NT2/D1 (cell line): ENCODE data around the gene SKIC2.
"Not testable (repeated sequence)": the region's sequence is repeated elsewhere in the genome, so short reads cannot be mapped to it uniquely, and the experiment has no call there.

ENCODE experiments used
- DNase-seq: peaks from one replicate; pipeline ENCODE4 v3.0.0-alpha.2; 2011; ENCODE audit warnings: low read depth, low spot score
- H3K27me3 ChIP-seq: 2 replicates; pipeline ENCODE4 v1.6.0; 2011; ENCODE audit warnings: mild to moderate bottlenecking; ENCODE audit not compliant: insufficient read length, insufficient read depth
- H3K36me3 ChIP-seq: 2 replicates; pipeline ENCODE4 v1.6.1; 2011; ENCODE audit warnings: mild to moderate bottlenecking, low read length, mixed read lengths; ENCODE audit not compliant: insufficient read depth, insufficient read length
- H3K4me1 ChIP-seq: 2 replicates; pipeline ENCODE4 v1.5.1; 2011; ENCODE audit not compliant: insufficient read depth, insufficient read length
- H3K4me3 ChIP-seq: 2 replicates; pipeline ENCODE4 v1.5.1; 2011; ENCODE audit warnings: low read depth; ENCODE audit not compliant: insufficient read length
- H3K9ac ChIP-seq: 2 replicates; pipeline ENCODE4 v1.6.0; 2011; ENCODE audit warnings: low read depth; ENCODE audit not compliant: insufficient read length
- H3K9me3 ChIP-seq: 2 replicates; pipeline ENCODE4 v1.5.1; 2011; ENCODE audit warnings: mild to moderate bottlenecking, low read length; ENCODE audit not compliant: insufficient read depth
- SUZ12 ChIP-seq: IDR thresholded peaks from 2 replicates; pipeline ENCODE4 v1.6.1; 2011; ENCODE audit not compliant: insufficient read length, insufficient read depth; ENCODE audit errors: extremely low read depth
- YY1 ChIP-seq: IDR thresholded peaks from 2 replicates; pipeline ENCODE4 v1.6.1; 2011; ENCODE audit not compliant: insufficient read length, insufficient read depth
- ZNF274 ChIP-seq: IDR thresholded peaks from 2 replicates; pipeline ENCODE4 v1.6.1; 2011; ENCODE audit warnings: mild to moderate bottlenecking, low read depth, low read length

Gene SKIC2

DNA sequence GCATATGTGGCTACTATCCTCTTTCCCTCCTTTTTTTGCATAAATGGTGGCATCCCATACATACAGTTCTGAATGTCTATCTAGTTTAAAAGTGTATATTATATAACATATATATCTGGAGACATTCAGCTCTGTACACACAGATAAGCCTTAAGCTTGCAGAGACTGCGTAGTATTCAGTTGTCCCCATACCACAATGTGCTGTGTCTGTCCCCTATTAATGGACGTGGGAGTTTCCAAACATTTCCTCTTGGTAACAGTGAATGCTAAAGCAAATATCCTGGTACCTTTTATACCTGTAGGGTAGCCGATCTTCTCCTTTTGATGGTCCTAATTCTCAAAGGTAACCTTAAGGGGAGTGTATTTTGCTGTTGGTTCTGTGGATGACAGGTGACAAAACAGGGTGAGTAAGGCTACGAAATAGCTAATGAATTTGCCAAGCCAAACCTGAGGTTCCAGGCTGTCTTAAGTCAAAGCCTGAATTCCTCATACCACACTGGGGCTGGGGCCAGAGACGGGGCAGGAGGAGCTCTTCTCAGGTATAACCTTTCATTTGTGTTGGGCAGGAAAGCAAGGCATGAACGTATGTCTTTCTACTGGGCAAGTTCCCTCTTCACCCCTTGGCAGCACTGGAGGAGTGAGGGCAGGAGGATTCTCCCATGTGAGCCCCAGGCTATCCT lies 39.2 kb upstream of the SKIC2 start:
- no peak overlapping the region for H3K4me3 ChIP-seq
- H3K9me3 ChIP-seq, result no peaks in the 10 kb centered on the region
- no peaks in the 10 kb centered on the region for H3K4me1 ChIP-seq
- no peak for DNase-seq
- H3K27me3 ChIP-seq, result no peaks in the 10 kb centered on the region
- H3K36me3 ChIP-seq, result no peaks in the 10 kb centered on the region
- no peak overlapping the region for H3K9ac ChIP-seq
- TF ChIP-seq YY1, result no peak
- no peak for TF ChIP-seq SUZ12
- TF ChIP-seq ZNF274, result no peak

DNA sequence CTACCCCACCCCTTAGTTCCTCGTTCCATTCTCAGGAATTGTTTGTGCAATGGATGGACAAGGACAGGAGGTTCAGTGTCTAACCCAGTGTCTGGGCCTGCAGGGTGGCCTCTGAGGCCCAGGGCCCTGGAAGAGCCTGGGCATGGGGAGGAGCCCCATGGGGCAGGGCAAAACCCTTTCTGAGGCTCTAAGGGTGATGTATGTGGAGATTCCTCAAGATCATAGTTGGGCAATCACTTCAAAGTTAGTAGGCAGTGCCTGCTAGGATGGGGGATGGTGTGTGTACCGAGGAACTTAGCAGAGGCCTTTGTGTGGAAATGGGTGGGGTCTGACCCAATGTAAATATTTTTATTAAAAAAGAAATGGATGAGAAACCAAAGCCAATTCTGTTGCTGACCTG lies 38.2 kb upstream of the SKIC2 start:
- Histone ChIP-seq H3K9me3 (peaks cover 3% of the 10 kb centered on the region; the same call in 1 of the 2 replicates), H3K4me3 (no peak overlapping the region), H3K4me1 (no peaks in the 10 kb centered on the region), H3K9ac (no peak overlapping the region), H3K36me3 (no peaks in the 10 kb centered on the region), H3K27me3 (no peaks in the 10 kb centered on the region)
- TF ChIP-seq YY1, result no peak
- TF ChIP-seq SUZ12, result no peak
- no peak for TF ChIP-seq ZNF274
- no peak for DNase-seq

DNA sequence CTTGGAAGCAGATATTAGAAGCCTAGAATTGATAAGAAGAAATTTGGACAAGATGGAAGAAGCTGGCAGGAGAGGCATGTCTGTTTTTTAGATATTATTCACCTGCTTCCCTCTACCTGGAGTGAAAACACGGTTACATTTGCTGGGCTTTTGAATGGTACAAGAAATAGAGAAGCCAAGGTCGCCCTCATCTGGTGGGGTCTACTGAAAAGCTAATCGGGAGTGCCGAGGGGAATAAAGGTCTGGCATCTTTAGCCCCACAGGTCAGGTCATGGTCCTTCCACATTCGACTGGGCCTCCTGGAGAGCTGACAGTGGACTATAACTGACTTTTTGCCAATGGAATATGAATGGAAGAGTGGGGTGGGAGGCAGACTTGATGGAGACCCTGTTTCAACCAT lies 36.0 kb upstream of the SKIC2 start:
- H3K27me3 ChIP-seq, result no peaks in the 10 kb centered on the region
- DNase-seq, result no peak
- H3K4me3 ChIP-seq, result no peak overlapping the region
- H3K9me3 ChIP-seq, result peaks cover 6% of the 10 kb centered on the region; the same call in 1 of the 2 replicates
- no peaks in the 10 kb centered on the region for H3K4me1 ChIP-seq
- no peak for TF ChIP-seq ZNF274
- no peak for TF ChIP-seq SUZ12
- no peak for TF ChIP-seq YY1
- no peak overlapping the region for H3K9ac ChIP-seq
- no peaks in the 10 kb centered on the region for H3K36me3 ChIP-seq

DNA sequence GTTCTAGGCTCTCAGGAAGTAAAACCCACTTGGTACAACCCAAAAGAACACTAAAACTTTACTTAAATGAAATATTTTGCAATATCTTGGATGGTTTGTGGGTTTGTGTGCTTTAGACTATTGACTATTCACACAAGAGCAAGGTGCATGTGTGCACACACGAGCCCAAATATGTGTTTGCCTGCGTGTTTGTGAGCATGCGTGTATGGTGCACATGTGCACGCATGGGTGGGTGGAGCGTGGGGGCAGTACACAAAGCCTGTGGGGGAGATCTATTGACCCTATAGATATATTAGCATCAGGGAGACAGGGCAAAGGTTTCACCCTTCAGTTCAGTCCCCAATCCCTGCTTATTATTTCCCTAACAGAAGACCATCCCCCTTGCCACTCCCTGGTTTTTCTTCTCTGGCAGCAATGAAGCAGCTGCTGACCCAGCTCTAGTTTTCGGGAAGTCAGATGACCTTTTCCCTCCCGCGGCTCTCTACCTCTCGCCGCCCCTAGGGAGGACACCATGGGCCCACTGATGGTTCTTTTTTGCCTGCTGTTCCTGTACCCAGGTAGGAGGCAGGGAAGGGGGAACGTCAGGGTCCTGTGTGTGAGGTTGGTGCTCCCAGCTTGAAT lies 31.6 kb upstream of the SKIC2 start, which contains the start of gene C2:
C2 (plus strand) TSS at position 476 of the 621 bp plus-strand sequence; CDS start at position 512, 36 bp downstream.
- no peak for TF ChIP-seq YY1
- TF ChIP-seq SUZ12, result no peak
- TF ChIP-seq ZNF274, result no peak
- Histone ChIP-seq H3K9me3 (peaks cover 6% of the 10 kb centered on the region; the same call in 1 of the 2 replicates), H3K27me3 (no peaks in the 10 kb centered on the region), H3K4me1 (no peaks in the 10 kb centered on the region), H3K4me3 (no peak within 1 kb of the TSS), H3K36me3 (no peaks in the 10 kb centered on the region), H3K9ac (no peak within 1 kb of the TSS)
- no peak for DNase-seq

DNA sequence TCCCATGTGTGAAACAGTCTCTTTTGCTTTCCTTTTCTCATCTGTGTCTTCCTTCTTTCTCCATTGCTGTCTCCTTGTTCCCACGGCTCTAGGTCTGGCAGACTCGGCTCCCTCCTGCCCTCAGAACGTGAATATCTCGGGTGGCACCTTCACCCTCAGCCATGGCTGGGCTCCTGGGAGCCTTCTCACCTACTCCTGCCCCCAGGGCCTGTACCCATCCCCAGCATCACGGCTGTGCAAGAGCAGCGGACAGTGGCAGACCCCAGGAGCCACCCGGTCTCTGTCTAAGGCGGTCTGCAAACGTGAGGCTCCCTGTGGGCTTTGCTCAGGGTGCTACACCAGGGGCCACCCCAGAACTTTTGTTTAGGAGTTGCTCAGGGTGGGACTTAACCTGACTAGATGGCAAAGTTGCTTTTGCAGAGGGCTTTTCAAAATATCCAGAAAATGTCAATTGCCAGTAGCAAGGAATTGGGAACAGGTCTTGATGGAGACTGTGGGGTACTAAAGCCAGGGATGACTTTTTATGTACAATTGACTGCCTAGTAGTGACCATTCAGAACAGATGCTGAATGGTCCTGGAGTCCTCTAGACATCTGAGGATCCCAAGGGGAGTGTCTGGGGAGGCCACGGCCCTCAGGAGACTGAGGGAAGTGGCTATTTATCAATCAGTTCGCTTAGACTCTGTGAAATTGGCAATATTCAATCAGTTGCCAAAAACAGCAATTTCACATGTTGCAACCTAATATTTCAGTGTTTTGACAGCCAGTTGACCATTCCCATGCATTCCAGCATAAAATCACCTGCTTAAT lies 30.9 kb upstream of the SKIC2 start:
- Histone ChIP-seq H3K4me3 (no peak overlapping the region), H3K9ac (no peak overlapping the region), H3K36me3 (no peaks in the 10 kb centered on the region), H3K4me1 (no peaks in the 10 kb centered on the region), H3K27me3 (no peaks in the 10 kb centered on the region), H3K9me3 (peaks cover 8% of the 10 kb centered on the region; the same call in 1 of the 2 replicates)
- no peak for DNase-seq
- TF ChIP-seq YY1 (no peak), SUZ12 (no peak), ZNF274 (no peak)

DNA sequence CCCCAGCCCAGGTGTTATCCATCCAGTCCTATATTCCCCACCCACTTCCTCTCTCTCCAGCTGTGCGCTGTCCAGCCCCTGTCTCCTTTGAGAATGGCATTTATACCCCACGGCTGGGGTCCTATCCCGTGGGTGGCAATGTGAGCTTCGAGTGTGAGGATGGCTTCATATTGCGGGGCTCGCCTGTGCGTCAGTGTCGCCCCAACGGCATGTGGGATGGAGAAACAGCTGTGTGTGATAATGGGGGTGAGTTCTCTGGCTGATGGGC lies 30.4 kb upstream of the SKIC2 start:
- TF ChIP-seq ZNF274 (no peak), YY1 (no peak), SUZ12 (no peak)
- no peak for DNase-seq
- Histone ChIP-seq H3K9me3 (peaks cover 11% of the 10 kb centered on the region; the same call in 1 of the 2 replicates), H3K9ac (no peak overlapping the region), H3K36me3 (no peaks in the 10 kb centered on the region), H3K4me1 (no peaks in the 10 kb centered on the region), H3K27me3 (no peaks in the 10 kb centered on the region), H3K4me3 (no peak overlapping the region)

DNA sequence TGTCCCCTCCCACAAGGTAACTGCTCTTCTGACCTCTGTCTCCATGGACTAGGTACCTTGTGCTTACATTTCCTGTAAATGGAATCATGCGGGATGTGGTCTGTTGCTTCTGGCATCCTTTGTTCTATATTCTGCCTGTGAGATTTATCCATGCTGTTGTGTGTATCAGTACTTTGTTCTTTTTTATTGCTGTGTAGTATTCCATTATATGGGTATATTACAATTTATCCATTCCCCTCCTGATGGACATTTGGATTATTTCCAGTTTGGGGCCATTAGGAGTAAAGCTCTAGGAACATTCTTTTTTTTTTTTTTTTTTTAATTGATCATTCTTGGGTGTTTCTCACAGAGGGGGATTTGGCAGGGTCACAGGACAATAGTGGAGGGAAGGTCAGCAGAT lies 28.0 kb upstream of the SKIC2 start:
- no peak for TF ChIP-seq YY1
- TF ChIP-seq SUZ12, result no peak
- no peak for TF ChIP-seq ZNF274
- no peak overlapping the region for H3K4me3 ChIP-seq
- no peaks in the 10 kb centered on the region for H3K4me1 ChIP-seq
- H3K27me3 ChIP-seq, result no peaks in the 10 kb centered on the region
- no peak overlapping the region for H3K9ac ChIP-seq
- no peak for DNase-seq
- H3K36me3 ChIP-seq, result no peaks in the 10 kb centered on the region
- peaks cover 7% of the 10 kb centered on the region; the same call in 1 of the 2 replicates for H3K9me3 ChIP-seq

DNA sequence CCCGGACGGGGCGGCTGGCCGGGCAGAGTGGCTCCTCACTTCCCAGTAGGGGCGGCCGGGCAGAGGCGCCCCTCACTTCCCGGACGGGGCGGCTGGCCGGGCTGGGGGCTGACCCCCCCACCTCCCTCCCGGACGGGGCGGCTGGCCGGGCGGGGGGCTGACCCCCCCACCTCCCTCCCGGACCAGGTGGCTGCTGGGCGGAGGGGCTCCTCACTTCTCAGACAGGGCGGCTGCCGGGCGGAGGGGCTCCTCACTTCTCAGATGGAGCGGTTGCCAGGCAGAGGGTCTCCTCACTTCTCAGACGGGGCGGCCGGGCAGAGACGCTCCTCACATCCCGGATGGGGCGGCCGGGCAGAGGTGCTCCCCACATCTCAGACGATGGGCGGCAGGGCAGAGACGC lies 26.8 kb upstream of the SKIC2 start:
- not testable (repeated sequence) for H3K9me3 ChIP-seq, DNase-seq, H3K36me3 ChIP-seq, H3K27me3 ChIP-seq, H3K9ac ChIP-seq, H3K4me1 ChIP-seq, H3K4me3 ChIP-seq
